H1 (cell line): Measurements from ENCODE around the gene GAS7. TPM values are rescaled to one million over a fixed set of nuclear protein-coding genes. Genes with fewer than 3 reads are reported as not detected.

ENCODE experiments used
- CBX5 ChIP-seq: fragments of 300-800, 300-1000 bp; sonication (generic); IDR thresholded peaks from 2 replicates; pipeline ENCODE4 v1.7.1; 2016; ENCODE audit warnings: antibody characterized with exemption, low read length, low read depth
- CHD7 ChIP-seq: fragments of 300-600 bp; sonication (generic); IDR thresholded peaks from 2 replicates; pipeline ENCODE4 v1.7.1; 2012; ENCODE audit warnings: low read length, moderate library complexity, mild to moderate bottlenecking, inconsistent platforms; ENCODE audit not compliant: insufficient replicate concordance
- RAD21 ChIP-seq, 2 experiments: IDR thresholded peaks in 1 of 2; conservative IDR thresholded peaks in 1 of 2; 2 replicates each; pipeline ENCODE4 v1.6.1; 2011; ENCODE audit warnings: low read depth in 2 of 2, low read length in 2 of 2, improper control_type of control experiment in 1 of 2, inconsistent platforms in 1 of 2, mild to moderate bottlenecking in 1 of 2, moderate library complexity in 1 of 2
- polyA plus RNA-seq, 7 experiments: library from polyadenylated mRNA; depleted of rRNA in 3 of 7; stranded (reverse) in 5 of 7; unstranded in 2 of 7; fragments of >200 nt in 5 of 7; fragments of 200-250 nt in 2 of 7; gene quantifications; 1 replicate in 5 of 7; 2 replicates in 1 of 7; 4 replicates in 1 of 7; pipeline versions ENCODE4 v1.2.1 to v1.2.3, GENCODE V29; 2011 to 2013; ENCODE audit warnings: missing spikeins in 2 of 7, mixed read lengths in 2 of 7
- total RNA-seq: library from RNA; stranded (reverse); fragmentation: NEBNext Ultra II Directional; extraction: Animal tissue kit (Norgen Biotek cat#: 25700); gene quantifications from 2 replicates; pipeline ENCODE4 v1.2.1, GENCODE V29; 2021

GAS7 gene
- total and polyA plus RNA-seq, 2 of the 8 experiments (the other 6 are each of a cell fraction or from before 2014, with no cell fraction given) = 5.0 to 14.5 TPM

- TF ChIP-seq CHD7 (no peak), CBX5 (no peak), RAD21 (IDR thresholded peaks at IDR 0.05 in 1 of 2, conservative IDR thresholded peaks at IDR 0.05 in 1 of 2; ENCODE audit: low read depth in 2 of 2, low read length in 2 of 2) (no peak)
Measured at GRCh38 chr17:10034719-10035475, 163.5 kb downstream of the GAS7 start (continued).
